Lower leg skin (tissue), 4 donors: ENCODE measurements around the gene XPC. TPM values are rescaled to one million over a fixed set of nuclear protein-coding genes. Genes with fewer than 3 reads are reported as not detected.

Experiments
- DNase-seq, 2 donors: peaks; one replicate each; pipeline ENCODE4 v3.0.0-alpha.2; 2019; ENCODE audit warnings: low spot score in 2 of 2
- H3K4me3 ChIP-seq: fragments of 200-600 bp; sonication (generic); 2 replicates; pipeline ENCODE4 v1.5.1; 2017; ENCODE audit warnings: mild to moderate bottlenecking, low read depth; ENCODE audit not compliant: poor library complexity, severe bottlenecking
- POLR2A ChIP-seq, 2 donors: fragments of 450-650 bp; IDR thresholded peaks; one replicate each; pipeline ENCODE4 v1.6.1; 2016 to 2017; ENCODE audit warnings: antibody characterized with exemption in 2 of 2, mild to moderate bottlenecking in 1 of 2, moderate library complexity in 1 of 2
- whole genome bisulfite sequencing, 2 donors: methylation state at CpG; one replicate each; pipeline ENCODE4 v1.1.5; 2018; 5-methylcytosine and 5-hydroxymethylcytosine counted together
- intact Hi-C: fragments of 100-400 bp; cut with DNase I; formaldehyde crosslinking; loops from one replicate; pipeline ENCODE4 v1.15.0; 2023; ENCODE audit warnings: low total_unique reads
- total RNA-seq, 4 donors: library from RNA; depleted of rRNA; stranded (reverse); fragments of >200 nt; gene quantifications; one replicate each; pipeline ENCODE4 v1.1.0, GENCODE V29; 2016
- TF ChIP-seq, protein P1 (sequence below), 3 donors: fragments of 450-650 bp; IDR thresholded peaks; one replicate each; pipeline ENCODE4 v1.5.1; 2016; ENCODE audit warnings: antibody characterized with exemption in 3 of 3, mild to moderate bottlenecking in 3 of 3, moderate library complexity in 2 of 3

Gene XPC
- total RNA-seq, 4 donors from 2014 or later: 50.6 to 110 (median 76.2) TPM

- intact Hi-C loops: loop anchor here (10.0 kb wide), 1 partner anchor 46 kb away; the partner anchor contains the start of genes LSM3 and XPC
- TF ChIP-seq, protein P1, sequence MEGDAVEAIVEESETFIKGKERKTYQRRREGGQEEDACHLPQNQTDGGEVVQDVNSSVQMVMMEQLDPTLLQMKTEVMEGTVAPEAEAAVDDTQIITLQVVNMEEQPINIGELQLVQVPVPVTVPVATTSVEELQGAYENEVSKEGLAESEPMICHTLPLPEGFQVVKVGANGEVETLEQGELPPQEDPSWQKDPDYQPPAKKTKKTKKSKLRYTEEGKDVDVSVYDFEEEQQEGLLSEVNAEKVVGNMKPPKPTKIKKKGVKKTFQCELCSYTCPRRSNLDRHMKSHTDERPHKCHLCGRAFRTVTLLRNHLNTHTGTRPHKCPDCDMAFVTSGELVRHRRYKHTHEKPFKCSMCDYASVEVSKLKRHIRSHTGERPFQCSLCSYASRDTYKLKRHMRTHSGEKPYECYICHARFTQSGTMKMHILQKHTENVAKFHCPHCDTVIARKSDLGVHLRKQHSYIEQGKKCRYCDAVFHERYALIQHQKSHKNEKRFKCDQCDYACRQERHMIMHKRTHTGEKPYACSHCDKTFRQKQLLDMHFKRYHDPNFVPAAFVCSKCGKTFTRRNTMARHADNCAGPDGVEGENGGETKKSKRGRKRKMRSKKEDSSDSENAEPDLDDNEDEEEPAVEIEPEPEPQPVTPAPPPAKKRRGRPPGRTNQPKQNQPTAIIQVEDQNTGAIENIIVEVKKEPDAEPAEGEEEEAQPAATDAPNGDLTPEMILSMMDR (IDR thresholded peaks at IDR 0.05): no peak
- no peak for TF ChIP-seq POLR2A (IDR thresholded peaks at IDR 0.05)
- peak; percentile 3 to 17 for DNase-seq
- H3K4me3 ChIP-seq: no peak overlapping the region
- 94 to 98% methylated on average over 5 of the region's 5 CpGs for WGBS, 2 donors
Observed at GRCh38 chr3:14128724-14129123, 49.7 kb downstream of the XPC start.

DNA sequence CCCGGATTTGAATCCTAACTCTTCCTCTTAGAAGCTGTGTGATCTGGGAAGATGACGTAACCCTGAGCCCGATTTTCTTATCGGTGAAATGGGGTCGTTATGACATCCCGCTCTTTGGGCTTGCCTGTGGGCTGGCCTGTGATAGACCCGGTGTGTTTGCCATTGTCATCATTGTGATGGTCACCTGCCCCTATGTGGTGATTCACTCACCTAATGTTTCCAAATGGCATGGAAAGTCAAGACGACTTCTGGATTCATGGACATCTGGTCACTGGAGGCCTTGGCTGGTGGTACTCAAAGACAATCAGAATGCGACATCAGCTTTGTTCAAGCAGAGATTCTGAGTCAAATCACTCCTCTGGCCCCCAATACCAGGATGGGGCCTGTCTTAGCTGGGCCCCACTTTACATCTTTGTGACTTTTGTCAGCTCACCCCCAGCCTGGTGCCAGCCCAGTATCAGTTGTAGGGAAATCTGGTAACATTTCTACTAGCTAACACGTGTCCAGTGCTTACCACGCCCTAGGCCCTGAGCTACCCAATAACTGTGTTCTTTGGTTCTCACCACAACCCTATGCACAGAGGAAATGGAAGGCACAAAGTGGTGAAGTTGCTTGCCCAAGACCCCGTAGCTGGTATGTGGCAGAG, 50.8 kb downstream of the XPC start:
- 84 to 88% methylated on average over 12 of the region's 12 CpGs for WGBS, 2 donors
- H3K4me3 ChIP-seq: no peak overlapping the region
- peak; percentile 8 to 65 for DNase-seq
- intact Hi-C loops: loop anchor here (10.0 kb wide), 1 partner anchor 47 kb away; the partner anchor contains the start of genes LSM3 and XPC
- TF ChIP-seq, protein P1 (IDR thresholded peaks at IDR 0.05): no peak
- no peak for TF ChIP-seq POLR2A (IDR thresholded peaks at IDR 0.05)

- H3K4me3 ChIP-seq: no peak overlapping the region
- 64 to 69% methylated on average over 5 of the region's 5 CpGs for WGBS, 2 donors
- TF ChIP-seq, protein P1 (IDR thresholded peaks at IDR 0.05): no peak
- TF ChIP-seq POLR2A (IDR thresholded peaks at IDR 0.05): no peak
- intact Hi-C loops: loop anchor here (10.0 kb wide), 1 partner anchor 48 kb away; the partner anchor contains the start of genes LSM3 and XPC
- DNase-seq: peak; percentile 13 to 68
Observed at GRCh38 chr3:14126887-14127505, 51.4 kb downstream of the XPC start.

GRCh38 chr3:14126017-14126886, 52.1 kb downstream of the XPC start:
- DNase-seq: peak in 1 of 2 donors; percentile 56
- WGBS, 2 donors: 21% methylated on average over 11 of the region's 11 CpGs
- intact Hi-C loops: loop anchor here (10.0 kb wide), 1 partner anchor 49 kb away; the partner anchor contains the start of genes LSM3 and XPC
- no peak overlapping the region for H3K4me3 ChIP-seq
- TF ChIP-seq POLR2A (IDR thresholded peaks at IDR 0.05): no peak
- TF ChIP-seq, protein P1 (IDR thresholded peaks at IDR 0.05): no peak

- peak; percentile 88 to 96 for DNase-seq
- H3K4me3 ChIP-seq: peak overlapping the region; percentile 99
- intact Hi-C loops: loop anchor here (10.0 kb wide), 1 partner anchor 49 kb away; the partner anchor contains the start of genes LSM3 and XPC
- WGBS, 2 donors: 0 to 1% methylated on average over 40 to 42 of the region's 44 CpGs
- TF ChIP-seq POLR2A (IDR thresholded peaks at IDR 0.05): no peak
- TF ChIP-seq, protein P1 (IDR thresholded peaks at IDR 0.05): no peak
Observed at GRCh38 chr3:14125193-14126016, 53.0 kb downstream of the XPC start.
